Gastroesophageal sphincter (tissue), 4 donors: ENCODE measurements around the gene LBR. TPM values are rescaled to one million over a fixed set of nuclear protein-coding genes. Genes with fewer than 3 reads are reported as not detected.

Experiments
- ATAC-seq: fragments of 150-250 bp; one replicate; pipeline ENCODE4 v1.9.1; 2016; ENCODE audit warnings: mild to moderate bottlenecking, moderate library complexity
- H3K27ac ChIP-seq, 4 donors: fragments of 200-600 bp; sonication (generic) in 3 of 4; 1 replicate in 3 of 4; 2 replicates in 1 of 4; pipeline ENCODE4 v1.5.1; 2016 to 2019
- H3K27me3 ChIP-seq: fragments of 200-600 bp; sonication (generic); one replicate; pipeline ENCODE4 v1.5.1; 2019
- H3K36me3 ChIP-seq, 2 donors: fragments of 200-600 bp; sonication (generic); one replicate each; pipeline ENCODE4 v1.5.1; 2019; ENCODE audit warnings: control low read depth in 1 of 2
- H3K4me1 ChIP-seq, 3 donors: fragments of 200-600 bp; sonication (generic); 1 replicate in 2 of 3; 2 replicates in 1 of 3; pipeline ENCODE4 v1.5.1; 2016 to 2019; ENCODE audit warnings: control low read depth in 2 of 3
- H3K4me3 ChIP-seq, 2 donors: fragments of 200-600 bp; sonication (generic); one replicate each; pipeline ENCODE4 v1.5.1; 2019; ENCODE audit warnings: mild to moderate bottlenecking in 1 of 2, moderate library complexity in 1 of 2
- H3K9me3 ChIP-seq, 3 donors: fragments of 200-600 bp; sonication (generic); one replicate each; pipeline ENCODE4 v1.5.1; 2017 to 2019; ENCODE audit warnings: control low read depth in 2 of 3
- EP300 ChIP-seq: sonication (generic); formaldehyde crosslinking; IDR thresholded peaks from one replicate; pipeline ENCODE4 v1.6.1; 2017; ENCODE audit warnings: antibody characterized with exemption, mild to moderate bottlenecking
- POLR2A ChIP-seq, 2 donors: fragments of 450-650 bp; IDR thresholded peaks; one replicate each; pipeline ENCODE4 v1.6.1; 2017; ENCODE audit warnings: antibody characterized with exemption in 2 of 2, mild to moderate bottlenecking in 2 of 2, moderate library complexity in 1 of 2
- POLR2AphosphoS5 ChIP-seq: sonication (generic); formaldehyde crosslinking; IDR thresholded peaks from one replicate; pipeline ENCODE4 v1.6.1; 2017; ENCODE audit warnings: antibody characterized with exemption
- WGBS, 2 donors: methylation state at CpG; one replicate each; pipeline ENCODE4 v1.1.5; 2018; ENCODE audit warnings: low coverage in 1 of 2; 5-methylcytosine and 5-hydroxymethylcytosine counted together
- total RNA-seq, 4 donors: library from RNA; depleted of rRNA; stranded (reverse); fragments of >200 nt; gene quantifications; one replicate each; pipeline ENCODE4 v1.1.0, GENCODE V29; 2016
- TF ChIP-seq, protein P1 (sequence below), 4 experiments: fragments of 200-600 bp in 2 of 4; fragments of 450-650 bp in 2 of 4; sonication (generic) in 1 of 4; IDR thresholded peaks; one replicate each; pipeline ENCODE4 v1.5.1; 2017 to 2019; ENCODE audit warnings: antibody characterized with exemption in 4 of 4, mild to moderate bottlenecking in 2 of 4, moderate library complexity in 2 of 4

Gene LBR
- total RNA-seq, 4 donors from 2014 or later, result 78.2 to 139 (median 92.8) TPM

DNA sequence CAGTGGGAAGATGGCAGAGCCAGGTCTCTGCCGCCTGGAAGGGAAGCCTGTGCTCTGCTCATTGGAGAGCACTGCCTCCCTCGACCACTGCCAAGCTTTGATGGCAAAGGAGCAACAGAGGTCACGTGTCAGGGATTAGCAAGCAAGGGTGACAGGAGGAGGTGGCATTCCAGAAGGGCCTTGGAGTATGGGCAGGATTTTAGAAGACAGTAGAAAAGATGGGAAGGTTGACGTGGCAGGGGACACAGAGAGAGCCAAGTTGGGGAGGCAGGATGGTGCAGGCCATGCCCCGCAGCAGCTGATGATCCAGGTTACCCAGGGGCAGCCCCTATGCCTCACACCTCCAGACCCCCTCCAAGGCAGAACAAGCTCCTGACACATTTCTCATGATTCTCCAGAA lies 21.9 kb upstream of the LBR start:
- Histone ChIP-seq H3K27ac (peak overlapping the region; percentile 78 to 93 (median 88)), H3K4me1 (peaks cover 19 to 92% (median 32%) of the 10 kb centered on the region in 3 donors), H3K36me3 (no peaks in the 10 kb centered on the region), H3K4me3 (no peak overlapping the region), H3K9me3 (no peaks in the 10 kb centered on the region), H3K27me3 (no peaks in the 10 kb centered on the region)
- ATAC-seq, result no peak
- TF ChIP-seq, protein P1, sequence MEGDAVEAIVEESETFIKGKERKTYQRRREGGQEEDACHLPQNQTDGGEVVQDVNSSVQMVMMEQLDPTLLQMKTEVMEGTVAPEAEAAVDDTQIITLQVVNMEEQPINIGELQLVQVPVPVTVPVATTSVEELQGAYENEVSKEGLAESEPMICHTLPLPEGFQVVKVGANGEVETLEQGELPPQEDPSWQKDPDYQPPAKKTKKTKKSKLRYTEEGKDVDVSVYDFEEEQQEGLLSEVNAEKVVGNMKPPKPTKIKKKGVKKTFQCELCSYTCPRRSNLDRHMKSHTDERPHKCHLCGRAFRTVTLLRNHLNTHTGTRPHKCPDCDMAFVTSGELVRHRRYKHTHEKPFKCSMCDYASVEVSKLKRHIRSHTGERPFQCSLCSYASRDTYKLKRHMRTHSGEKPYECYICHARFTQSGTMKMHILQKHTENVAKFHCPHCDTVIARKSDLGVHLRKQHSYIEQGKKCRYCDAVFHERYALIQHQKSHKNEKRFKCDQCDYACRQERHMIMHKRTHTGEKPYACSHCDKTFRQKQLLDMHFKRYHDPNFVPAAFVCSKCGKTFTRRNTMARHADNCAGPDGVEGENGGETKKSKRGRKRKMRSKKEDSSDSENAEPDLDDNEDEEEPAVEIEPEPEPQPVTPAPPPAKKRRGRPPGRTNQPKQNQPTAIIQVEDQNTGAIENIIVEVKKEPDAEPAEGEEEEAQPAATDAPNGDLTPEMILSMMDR (IDR thresholded peaks at IDR 0.05), result no peak
- TF ChIP-seq POLR2AphosphoS5, result no peak
- TF ChIP-seq POLR2A (IDR thresholded peaks at IDR 0.05), result no peak
- TF ChIP-seq EP300, result no peak
- 100% methylated on average over 1 of the region's 5 CpGs; no CpG with 5 or more reads in 1 of the 2 donors for WGBS, 2 donors

DNA sequence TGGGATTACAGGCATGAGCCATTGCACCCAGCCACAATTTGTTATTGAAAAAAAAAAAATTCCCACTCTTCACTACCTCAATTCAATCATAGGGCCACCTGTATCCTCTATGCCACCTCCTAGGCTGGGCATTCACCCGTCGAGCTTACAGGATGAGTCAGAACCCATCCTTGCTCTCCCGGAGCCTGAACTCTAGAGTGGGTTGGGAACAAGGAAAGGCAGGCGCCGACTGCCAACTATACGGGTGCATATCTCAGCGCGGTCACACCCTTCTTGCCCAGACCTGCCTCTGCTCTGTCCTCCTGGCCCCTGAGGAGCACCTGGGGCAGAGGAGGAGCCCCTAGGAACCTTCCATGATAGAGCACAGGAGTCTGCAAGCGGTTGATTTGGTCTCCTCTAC lies 21.4 kb upstream of the LBR start:
- WGBS, 2 donors, result no CpG with 5 or more reads among the region's 9 CpGs
- TF ChIP-seq POLR2A (IDR thresholded peaks at IDR 0.05), result no peak
- Histone ChIP-seq H3K27ac (peak overlapping the region; percentile 78 to 93 (median 88)), H3K36me3 (no peaks in the 10 kb centered on the region), H3K4me3 (no peak overlapping the region), H3K27me3 (no peaks in the 10 kb centered on the region), H3K9me3 (no peaks in the 10 kb centered on the region), H3K4me1 (peaks cover 15 to 92% (median 32%) of the 10 kb centered on the region in 3 donors)
- no peak for ATAC-seq

GRCh38 chr1:225448146-225448805 lies 20.4 kb upstream of the LBR start:
- H3K4me1 ChIP-seq, result peaks cover 15 to 92% (median 32%) of the 10 kb centered on the region in 3 donors
- peak overlapping the region; percentile 25 to 43 for H3K4me3 ChIP-seq
- ATAC-seq, result peak; percentile 22
- H3K27me3 ChIP-seq, result no peaks in the 10 kb centered on the region
- H3K27ac ChIP-seq, result peak overlapping the region; percentile 78 to 93 (median 88)
- H3K36me3 ChIP-seq, result no peaks in the 10 kb centered on the region
- WGBS, 2 donors, result 0 to 21% methylated on average over 3 to 5 of the region's 9 CpGs
- H3K9me3 ChIP-seq, result no peaks in the 10 kb centered on the region
- TF ChIP-seq, protein P1 (IDR thresholded peaks at IDR 0.05), result no peak
- peak in 1 of 2 donors; percentile 12 for TF ChIP-seq POLR2A (IDR thresholded peaks at IDR 0.05)

DNA sequence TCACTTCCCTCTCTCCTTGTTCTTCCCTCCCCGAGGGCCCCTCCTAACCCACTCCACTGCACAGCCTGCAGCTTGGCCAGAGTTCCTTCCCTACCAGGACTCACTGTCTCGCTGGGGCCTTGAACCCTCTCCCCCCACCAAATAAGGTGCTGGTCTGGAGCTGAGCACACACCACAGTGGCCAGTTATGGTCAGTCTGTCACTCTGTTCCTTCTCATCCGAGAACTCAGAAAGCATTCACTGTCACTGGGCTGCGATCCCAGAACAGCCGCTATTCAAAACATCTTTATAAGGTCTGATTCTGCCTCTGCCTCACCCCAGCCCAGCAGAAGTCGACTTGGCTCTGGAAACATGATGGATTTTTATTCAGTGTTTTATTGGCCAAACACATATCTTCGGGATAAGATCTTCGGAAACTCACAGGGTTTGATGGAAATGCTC lies 19.8 kb upstream of the LBR start:
- H3K27ac ChIP-seq, result peak overlapping the region; percentile 78 to 93 (median 88)
- no peaks in the 10 kb centered on the region for H3K36me3 ChIP-seq
- peak; percentile 78 for ATAC-seq
- 0 to 17% methylated on average over 3 to 8 of the region's 8 CpGs for WGBS, 2 donors
- peaks cover 15 to 93% (median 32%) of the 10 kb centered on the region in 3 donors for H3K4me1 ChIP-seq
- H3K27me3 ChIP-seq, result no peaks in the 10 kb centered on the region
- peak overlapping the region; percentile 25 to 43 for H3K4me3 ChIP-seq
- TF ChIP-seq POLR2AphosphoS5 (peak; percentile 83), POLR2A (IDR thresholded peaks at IDR 0.05) (no peak), EP300 (peak; percentile 60)
- TF ChIP-seq, protein P1 (IDR thresholded peaks at IDR 0.05), result no peak
- H3K9me3 ChIP-seq, result no peaks in the 10 kb centered on the region

GRCh38 chr1:225446981-225447615 lies 19.3 kb upstream of the LBR start:
- 47% methylated on average over 3 of the region's 9 CpGs; no CpG with 5 or more reads in 1 of the 2 donors for WGBS, 2 donors
- Histone ChIP-seq H3K27me3 (no peaks in the 10 kb centered on the region), H3K9me3 (no peaks in the 10 kb centered on the region), H3K27ac (peak overlapping the region; percentile 78 to 93 (median 88)), H3K36me3 (no peaks in the 10 kb centered on the region), H3K4me1 (peaks cover 15 to 98% (median 32%) of the 10 kb centered on the region in 3 donors), H3K4me3 (peak overlapping the region in 1 of 2 donors; percentile 43)
- peak; percentile 2 for ATAC-seq
- TF ChIP-seq POLR2A (IDR thresholded peaks at IDR 0.05), result no peak

DNA sequence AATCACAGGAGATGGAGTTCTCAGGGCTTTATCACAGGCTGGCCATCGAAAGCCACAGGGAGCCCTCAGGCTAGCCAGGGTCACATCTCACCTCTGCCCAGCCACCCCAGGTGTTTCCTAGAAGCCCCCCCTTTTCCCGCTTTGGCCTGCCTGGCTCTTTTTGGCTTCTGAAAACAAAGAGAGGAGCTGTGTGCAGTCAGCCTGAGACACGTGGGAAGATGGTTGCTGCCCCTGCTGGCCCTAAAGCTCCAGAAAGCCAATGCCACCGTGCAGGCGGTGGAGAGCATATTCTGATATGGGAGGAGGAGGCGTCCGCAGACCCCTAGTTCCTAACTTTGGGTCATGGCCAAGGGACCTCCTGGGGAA lies 18.7 kb upstream of the LBR start:
- H3K4me1 ChIP-seq, result peaks cover 15 to 98% (median 32%) of the 10 kb centered on the region in 3 donors
- H3K27me3 ChIP-seq, result no peaks in the 10 kb centered on the region
- no peaks in the 10 kb centered on the region for H3K36me3 ChIP-seq
- TF ChIP-seq POLR2AphosphoS5 (no peak), POLR2A (IDR thresholded peaks at IDR 0.05) (no peak), EP300 (no peak)
- TF ChIP-seq, protein P1 (IDR thresholded peaks at IDR 0.05), result peak in 1 of 4 experiments; percentile 24
- no peaks in the 10 kb centered on the region for H3K9me3 ChIP-seq
- H3K27ac ChIP-seq, result peak overlapping the region; percentile 78 to 93 (median 88)
- WGBS, 2 donors, result 51 to 61% methylated on average over 2 of the region's 7 CpGs
- no peak for ATAC-seq
- H3K4me3 ChIP-seq, result no peak overlapping the region
